ENCODE results near the gene ELF3.
"Not testable (repeated sequence)": the region's sequence is repeated elsewhere in the genome, so short reads cannot be mapped to it uniquely, and the experiment has no call there.

Gene ELF3

GRCh38 chr1:202010180-202011015 lies at the start of gene ELF3:
Gene ELF3 (plus strand): TSS chr1:202010587. CDS start chr1:202011137, 550 bp downstream.
- DNase-seq: peak; percentile 82 to 100 (median 91)

GRCh38 chr1:201962382-201962781 lies 48.0 kb upstream of the ELF3 start:
- not testable (repeated sequence) for DNase-seq

- DNase-seq: no peak
Measured at GRCh38 chr1:201964261-201964660, 46.1 kb upstream of the ELF3 start.

GRCh38 chr1:201966171-201966570 lies 44.2 kb upstream of the ELF3 start:
- no peak for DNase-seq

GRCh38 chr1:201968202-201968925 lies 42.0 kb upstream of the ELF3 start:
- no peak for DNase-seq

- DNase-seq: peak in 2 of 3 experiments; percentile 17 to 72
Measured at GRCh38 chr1:201970334-201971159, 39.8 kb upstream of the ELF3 start.

GRCh38 chr1:201982082-201982622 lies 28.2 kb upstream of the ELF3 start:
- no peak for DNase-seq

GRCh38 chr1:201982623-201983379 lies 27.6 kb upstream of the ELF3 start, which contains the start of gene RNPEP:
Gene RNPEP (plus strand): TSS chr1:201982648. CDS start chr1:201982667, 19 bp downstream.
- peak; percentile 89 to 95 (median 90) for DNase-seq

GRCh38 chr1:201983380-201983805 lies 27.0 kb upstream of the ELF3 start:
- peak in 2 of 3 experiments; percentile 43 to 60 for DNase-seq

GRCh38 chr1:201984446-201984845 lies 25.9 kb upstream of the ELF3 start:
- no peak for DNase-seq

- DNase-seq: no peak
Measured at GRCh38 chr1:201985355-201985754, 25.0 kb upstream of the ELF3 start.

- no peak for DNase-seq
Measured at GRCh38 chr1:201988601-201989000, 21.8 kb upstream of the ELF3 start.

GRCh38 chr1:201989354-201990128 lies 20.8 kb upstream of the ELF3 start:
- no peak for DNase-seq

- DNase-seq: no peak
Measured at GRCh38 chr1:201990427-201990826, 20.0 kb upstream of the ELF3 start.

GRCh38 chr1:201999625-202000238 lies 10.7 kb upstream of the ELF3 start:
- DNase-seq: peak; percentile 32 to 92 (median 75)

- no peak for DNase-seq
Measured at GRCh38 chr1:202002507-202002906, 7.9 kb upstream of the ELF3 start.

GRCh38 chr1:202004711-202005110 lies 5.7 kb upstream of the ELF3 start:
- no peak for DNase-seq

- DNase-seq: peak in 1 of 3 experiments; percentile 29
Measured at GRCh38 chr1:202005958-202006357, 4.4 kb upstream of the ELF3 start.

GRCh38 chr1:202007304-202007703 lies 3.1 kb upstream of the ELF3 start:
- no peak for DNase-seq

- peak in 2 of 3 experiments; percentile 70 to 78 for DNase-seq
Measured at GRCh38 chr1:202007805-202008489, 2.4 kb upstream of the ELF3 start.
